NCI-H1417 (cell line): Measurements from ENCODE around the gene SH3PXD2A.

Experiments used
- DNase-seq, 3 experiments: peaks; one replicate each; lab custom pipeline; 2025; lab: John Stamatoyannopoulos, UW

The SH3PXD2A gene

DNA sequence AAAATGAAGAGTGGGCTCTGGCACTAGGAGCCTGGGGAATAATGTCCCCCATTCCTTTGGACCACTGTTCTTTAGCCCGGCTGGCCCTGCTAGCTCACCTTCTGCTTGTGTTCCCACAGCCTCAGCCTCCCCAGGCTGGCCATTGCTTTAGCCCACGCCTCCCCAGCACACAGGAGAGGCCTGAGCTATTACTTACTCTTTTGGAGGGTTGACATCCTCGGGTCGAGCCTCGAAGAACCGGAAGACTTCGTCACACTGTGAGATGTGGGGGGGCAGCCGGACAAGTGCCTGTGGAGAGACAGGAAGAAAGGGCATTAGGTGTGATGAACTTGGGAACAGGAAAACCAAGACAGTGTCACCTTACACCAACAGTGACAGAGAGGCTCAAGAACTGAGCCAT lies 131.3 kb downstream of the SH3PXD2A start:
- no peak for DNase-seq

DNA sequence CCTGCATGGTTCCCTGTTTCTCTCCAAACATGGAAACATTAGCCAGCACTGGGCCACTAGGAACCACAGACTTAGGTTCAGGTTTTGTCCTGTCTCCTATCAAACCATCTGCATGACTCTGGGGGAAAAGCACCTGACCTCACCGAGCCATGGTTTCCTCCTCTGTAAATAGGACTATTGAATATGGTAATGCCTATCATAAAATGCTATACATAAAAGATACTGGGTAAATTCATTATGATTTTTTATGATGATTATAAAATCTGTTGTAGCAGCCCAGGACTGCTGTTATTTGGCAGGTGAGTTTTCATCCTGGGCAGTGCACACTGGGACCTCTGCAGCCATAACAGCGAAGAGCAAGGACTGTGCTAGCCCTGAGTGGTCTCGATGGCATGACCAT lies 131.8 kb downstream of the SH3PXD2A start:
- no peak for DNase-seq

DNA sequence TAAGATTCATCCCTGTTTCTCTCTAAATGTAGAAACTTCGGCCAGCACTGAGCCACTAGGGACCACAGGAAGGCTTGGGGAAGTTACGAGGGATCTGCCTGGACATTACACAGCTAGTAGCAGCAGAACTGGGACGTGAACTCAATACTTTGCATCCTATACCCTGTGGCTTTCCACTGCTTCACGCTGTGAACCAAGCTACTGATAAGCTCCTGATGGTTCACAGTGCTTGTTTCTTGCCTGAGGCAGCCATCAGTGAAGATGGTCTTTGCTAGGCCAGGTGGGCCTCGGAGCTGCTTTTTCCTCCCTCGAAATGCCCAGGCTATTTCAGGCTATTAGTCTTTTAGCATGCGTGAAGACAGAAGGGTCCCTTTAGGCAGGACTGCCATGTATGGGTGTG lies 132.7 kb downstream of the SH3PXD2A start:
- no peak for DNase-seq

DNA sequence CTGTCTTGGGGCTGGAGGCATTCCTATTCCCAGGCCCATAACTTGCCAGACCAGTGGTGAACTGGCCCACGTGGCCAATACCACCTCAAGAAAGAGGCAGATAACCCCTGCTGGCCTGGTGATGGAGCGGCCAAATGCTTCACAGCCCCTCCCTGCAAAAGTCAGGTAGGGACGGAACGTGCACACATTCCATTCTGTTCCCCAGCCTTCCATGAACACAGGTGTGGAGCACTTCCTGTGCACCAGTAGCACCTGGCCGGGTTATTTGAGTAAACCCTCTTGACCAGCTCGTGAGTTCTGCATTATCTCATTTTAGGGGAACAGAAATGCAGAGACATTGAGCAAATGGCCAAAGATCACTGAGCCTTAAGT lies 134.4 kb downstream of the SH3PXD2A start:
- DNase-seq = no peak

DNA sequence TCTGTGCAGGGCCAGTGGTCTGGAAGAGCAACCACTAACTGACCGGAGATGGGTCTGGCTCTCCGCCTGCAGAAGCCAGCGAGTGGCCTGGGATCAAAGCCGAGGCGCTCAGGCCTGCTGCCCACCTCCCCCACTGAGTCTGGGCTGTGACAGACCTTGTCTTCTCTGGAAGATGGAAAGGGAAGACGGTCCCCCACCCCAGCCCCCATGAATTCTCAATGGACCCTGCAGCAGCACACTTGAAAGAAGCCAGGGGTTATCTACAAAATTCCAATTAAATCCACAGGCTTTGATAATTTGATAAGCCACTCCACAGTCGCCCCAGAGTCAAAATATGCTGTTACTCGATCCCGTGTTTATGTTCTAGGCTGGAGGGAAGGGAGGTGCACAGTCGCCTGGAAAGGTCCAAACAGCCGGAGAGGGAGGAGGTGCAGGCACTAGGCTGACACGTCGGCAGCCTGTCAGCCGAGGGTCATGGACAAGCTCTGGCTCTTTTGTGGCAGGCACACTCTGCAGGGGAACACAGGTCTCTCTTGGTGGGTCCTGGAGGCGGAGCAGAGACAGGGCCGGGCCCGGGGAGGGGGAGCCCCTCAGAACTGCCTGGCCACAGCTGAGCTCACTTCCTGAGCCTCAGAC lies 134.9 kb downstream of the SH3PXD2A start:
- DNase-seq = no peak

DNA sequence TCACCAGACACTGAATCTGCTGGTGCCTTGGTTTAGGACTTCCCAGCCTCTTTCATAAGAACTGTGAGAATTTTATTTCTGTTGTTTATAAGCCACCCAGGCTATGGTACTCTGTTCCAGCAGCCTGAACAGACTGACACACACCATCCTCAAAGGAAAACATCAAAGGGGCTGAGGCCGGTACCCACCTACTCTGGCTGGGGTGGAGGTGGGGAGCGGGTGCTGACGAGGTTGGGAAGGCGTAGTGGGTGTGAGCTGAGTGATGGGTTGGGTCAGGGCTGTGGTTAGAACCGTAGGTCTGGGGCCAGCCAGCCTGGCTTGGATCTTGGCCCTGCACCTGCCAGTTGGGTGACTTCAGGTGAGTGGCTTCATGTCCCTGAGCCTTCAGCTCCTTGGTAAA lies 136.3 kb downstream of the SH3PXD2A start:
- DNase-seq = no peak

DNA sequence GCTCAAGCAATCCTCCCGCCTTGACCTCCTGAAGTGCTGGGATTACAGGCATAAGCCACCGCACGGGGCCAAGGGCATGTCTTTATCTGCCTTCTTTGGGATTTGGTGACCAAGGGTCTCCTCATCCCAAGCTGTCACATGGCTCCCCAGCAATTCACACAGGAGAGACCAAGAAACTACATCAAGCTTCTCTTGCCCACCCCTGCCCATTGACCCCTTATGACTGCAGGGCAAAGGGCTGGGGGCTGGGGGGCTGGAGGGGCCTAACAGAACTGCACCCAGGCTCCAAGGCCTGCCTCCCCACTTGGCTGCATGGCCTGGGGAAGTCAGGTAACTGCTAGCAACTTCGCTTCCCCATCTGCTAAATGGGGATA lies 137.1 kb downstream of the SH3PXD2A start:
- no peak for DNase-seq

DNA sequence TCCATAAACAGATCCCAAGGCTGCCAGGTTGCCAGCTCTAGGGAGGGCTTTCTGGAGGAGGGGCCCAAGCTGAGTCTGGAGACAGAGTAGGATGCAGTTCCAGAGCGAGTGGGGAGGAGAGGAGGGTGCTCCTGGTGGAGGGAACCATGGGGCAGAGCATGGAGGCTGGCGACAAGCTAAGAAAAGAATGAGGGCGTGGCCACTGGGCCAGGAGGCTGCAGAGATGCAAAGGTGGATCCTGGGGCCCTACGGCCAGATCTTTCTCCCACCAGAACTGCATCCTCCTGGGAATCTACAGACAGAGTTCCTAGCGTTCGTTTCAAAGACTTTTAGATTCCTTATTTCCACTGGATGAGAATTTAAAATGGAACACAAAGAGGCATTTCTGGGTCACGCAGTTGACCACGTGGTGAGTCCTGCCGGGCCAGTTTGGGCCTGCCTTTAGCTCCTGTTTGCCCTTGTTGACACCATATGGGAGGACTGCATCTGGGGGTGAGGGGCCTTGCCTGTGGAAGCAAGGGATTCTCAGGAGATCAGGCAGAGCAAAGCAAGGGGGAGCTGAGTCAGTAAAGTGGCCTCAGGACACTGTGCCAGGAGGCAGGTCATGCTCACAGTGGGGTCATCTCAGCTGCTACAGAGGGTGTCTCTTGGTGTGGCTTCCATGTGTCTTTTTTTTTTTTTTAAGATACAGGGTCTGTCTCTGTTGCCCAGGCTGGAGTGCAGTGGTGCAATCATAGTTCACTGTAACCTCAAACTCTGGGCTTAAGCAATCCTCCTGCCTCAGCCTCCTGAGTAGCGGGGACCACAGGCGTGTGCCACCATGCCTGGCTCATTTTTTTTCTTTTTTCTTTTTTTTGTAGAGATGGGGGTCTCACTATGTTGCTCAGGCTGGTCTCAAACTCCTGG lies 137.8 kb downstream of the SH3PXD2A start:
- DNase-seq = peak in 1 of 3 experiments; percentile 3

DNA sequence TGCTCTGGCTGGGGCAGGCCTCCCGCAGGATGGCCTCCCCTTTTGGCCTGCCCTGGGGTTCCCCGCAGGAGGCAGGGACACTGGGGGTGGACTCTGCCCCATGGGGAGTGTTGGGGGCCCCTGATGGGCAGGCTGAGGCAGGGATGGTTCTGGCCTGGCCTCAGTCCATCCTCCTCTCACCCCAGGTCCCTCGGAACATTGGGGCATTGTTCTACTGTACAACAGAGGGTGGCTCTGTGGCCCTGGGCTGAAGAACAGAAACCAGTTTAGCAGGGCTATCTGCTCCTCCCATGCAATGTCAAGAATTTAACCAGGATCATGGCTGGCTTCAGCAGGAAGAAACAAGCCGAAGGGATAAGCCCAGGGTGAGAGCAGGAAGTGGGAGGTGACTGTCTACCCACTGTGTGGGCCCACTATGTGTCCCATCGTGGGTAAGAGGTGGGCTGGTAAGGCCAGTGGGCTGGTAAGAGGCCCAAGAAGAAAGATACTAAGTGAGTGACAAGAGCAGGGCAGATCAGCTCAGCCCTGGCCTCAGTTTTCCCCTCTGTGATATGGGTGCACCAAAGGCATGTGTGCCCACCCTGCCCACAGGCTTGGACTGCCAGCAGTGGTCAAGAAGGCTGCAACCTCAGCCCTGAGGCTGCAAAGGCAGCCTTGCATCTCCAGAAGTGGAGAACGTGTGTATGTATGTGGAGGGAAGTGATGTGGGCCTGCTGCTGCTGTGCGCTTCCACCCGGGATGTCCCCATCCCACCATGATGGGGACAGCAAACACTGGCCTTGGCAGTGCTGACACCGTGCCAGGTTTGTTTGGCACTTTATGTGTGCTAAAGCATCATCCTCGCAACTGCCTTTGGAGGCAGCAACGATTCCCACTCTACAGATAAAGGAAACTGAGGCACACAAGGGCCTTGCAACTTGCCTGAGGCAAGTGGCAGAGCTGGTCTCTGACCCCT lies 138.9 kb downstream of the SH3PXD2A start:
- DNase-seq = no peak

DNA sequence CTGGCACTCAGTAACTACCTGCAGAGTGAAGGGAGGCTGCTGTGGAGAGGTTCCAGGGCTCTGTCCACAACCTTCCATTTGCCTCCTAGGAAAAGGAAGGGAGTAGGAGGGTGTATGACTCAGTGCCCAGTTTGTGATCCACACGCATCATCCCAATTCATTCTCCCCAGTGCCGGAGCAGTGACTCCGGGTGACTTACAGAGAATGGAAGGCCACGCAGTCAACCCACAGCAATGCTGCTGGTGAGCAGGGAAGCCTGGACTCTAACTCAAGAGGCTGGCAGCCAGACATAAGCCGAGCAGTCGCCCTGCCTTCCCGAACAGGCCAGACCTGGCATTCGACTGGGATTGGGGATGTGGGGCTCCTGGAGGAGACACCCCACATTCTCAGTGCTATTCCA lies 139.9 kb downstream of the SH3PXD2A start:
- no peak for DNase-seq

DNA sequence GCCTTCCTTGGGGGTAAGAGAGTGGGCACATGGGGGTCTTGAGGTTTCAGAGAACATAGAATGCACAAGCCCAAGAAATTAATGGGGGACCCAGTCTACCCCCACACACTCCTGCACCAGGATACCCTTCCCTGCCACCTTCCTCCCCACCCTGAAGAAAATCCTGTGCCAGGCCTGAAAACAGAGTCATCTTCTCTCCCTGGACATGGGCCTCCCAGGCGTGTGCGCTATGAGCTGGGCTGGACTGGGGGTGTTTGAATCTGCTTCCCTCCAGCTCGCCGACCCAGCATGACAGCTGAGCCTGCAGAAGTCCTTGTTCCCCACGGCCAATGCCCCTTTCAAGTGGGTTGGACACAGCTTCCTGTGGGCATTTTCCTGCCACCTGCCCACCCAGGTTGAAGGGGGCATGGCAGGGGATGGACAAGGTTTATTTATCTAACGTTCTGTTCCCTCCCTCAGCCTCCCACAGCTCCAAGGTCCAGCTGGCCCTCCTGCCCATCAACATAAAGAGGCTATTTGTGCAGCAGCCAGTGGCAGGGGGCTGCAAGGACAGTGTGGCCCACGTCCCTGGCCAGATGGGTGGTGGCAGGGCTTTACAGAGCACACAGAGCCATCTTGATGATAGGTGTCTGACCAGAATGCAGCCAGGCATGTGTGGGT lies 141.0 kb downstream of the SH3PXD2A start:
- peak in 1 of 3 experiments; percentile 5 for DNase-seq

DNA sequence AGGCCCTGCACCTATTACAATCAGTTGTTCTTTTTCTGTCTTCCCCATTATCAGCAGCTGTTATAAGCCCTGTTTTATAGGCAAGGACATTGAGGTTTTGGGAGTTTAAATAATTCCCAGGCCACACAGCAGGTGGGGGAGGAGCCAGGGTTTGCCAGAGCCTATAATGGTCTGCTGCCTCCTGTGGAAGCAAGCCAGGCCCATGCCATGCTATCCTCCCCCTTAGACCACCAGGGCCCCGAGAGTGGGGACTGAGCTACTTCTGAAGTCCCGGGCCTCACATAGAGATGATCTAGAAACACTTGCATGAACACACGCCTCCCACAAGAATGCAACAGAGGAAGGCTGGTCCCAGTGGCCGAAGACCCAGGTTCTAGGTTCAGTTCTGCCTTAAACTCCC lies 141.7 kb downstream of the SH3PXD2A start:
- no peak for DNase-seq

DNA sequence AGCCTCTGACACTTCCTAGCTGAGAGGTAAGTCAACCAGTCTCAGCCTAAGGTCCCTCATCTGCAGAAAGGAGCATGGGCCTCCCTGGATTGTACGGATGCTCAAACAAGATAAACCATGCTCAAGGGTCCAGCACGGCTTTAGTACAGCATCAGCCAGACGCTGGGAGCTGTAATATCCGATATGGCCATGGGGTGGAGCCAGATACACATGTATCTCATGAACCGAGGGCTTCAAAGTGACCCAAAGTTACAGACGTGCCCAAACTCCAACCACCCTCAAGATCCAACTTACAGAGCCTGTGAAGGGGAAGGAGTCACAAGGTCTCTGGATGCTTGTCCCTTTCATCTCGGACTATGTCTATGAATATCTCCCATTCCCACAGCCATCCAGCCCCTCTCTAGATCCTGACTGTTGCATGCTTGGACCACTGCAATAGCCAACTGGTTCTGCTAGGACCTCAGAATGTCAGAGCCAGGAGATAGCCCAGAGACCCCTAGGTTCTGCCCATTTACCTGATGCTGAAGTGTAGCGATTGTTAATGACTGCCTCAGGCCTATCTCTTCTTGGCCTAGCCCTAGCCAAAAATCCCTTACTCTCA lies 142.4 kb downstream of the SH3PXD2A start:
- DNase-seq = peak; percentile 38 to 75 (median 40)

DNA sequence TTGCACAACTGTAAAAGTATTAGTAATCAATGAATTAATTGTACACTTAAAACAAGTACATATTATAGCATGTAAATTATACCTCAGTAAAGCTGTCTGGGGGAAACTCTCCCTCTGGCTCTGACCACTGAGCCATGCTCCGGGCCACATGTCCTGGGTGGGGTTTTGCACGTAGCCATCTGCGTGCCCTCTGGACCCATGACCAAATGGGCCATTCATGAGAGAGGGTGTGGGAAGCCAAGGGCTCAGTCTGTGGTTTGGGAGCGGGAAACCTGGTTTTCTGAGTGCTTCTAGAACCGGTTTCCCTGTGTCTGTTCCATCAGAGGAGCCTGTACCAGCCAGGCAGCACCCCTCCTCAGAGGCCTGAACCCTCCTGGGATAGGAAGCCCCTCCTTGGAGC lies 143.2 kb downstream of the SH3PXD2A start:
- DNase-seq = no peak

DNA sequence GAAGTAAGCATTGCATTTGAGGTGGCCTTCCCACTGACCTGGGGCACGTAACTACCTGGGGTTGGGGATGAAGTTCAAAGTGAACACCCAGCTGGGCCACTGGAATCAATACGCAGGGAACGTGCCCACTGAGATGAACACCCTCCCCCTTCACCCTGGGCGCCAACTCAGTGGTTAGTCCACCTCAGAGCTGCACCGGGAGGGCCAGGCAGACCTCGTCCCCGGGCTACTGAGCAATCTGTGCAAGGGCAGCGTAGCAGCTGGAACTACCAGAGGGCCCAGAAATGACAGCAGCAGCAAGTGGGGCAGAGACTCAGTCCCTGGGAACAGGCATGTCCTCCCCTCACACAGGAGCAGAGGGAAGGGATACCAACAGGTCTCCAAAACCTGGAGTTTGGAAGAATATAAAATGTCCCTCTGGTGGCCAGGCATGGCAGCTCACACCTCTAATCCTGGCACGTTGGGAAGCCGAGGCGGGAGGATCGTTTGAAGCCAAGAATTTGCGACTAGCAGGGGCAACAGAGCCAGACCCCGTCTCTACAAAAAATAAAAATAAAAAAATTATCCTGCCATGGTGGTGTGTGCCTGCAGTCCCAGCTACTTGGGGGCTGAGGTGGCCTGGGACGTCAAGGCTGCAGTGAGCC lies 143.9 kb downstream of the SH3PXD2A start:
- no peak for DNase-seq

DNA sequence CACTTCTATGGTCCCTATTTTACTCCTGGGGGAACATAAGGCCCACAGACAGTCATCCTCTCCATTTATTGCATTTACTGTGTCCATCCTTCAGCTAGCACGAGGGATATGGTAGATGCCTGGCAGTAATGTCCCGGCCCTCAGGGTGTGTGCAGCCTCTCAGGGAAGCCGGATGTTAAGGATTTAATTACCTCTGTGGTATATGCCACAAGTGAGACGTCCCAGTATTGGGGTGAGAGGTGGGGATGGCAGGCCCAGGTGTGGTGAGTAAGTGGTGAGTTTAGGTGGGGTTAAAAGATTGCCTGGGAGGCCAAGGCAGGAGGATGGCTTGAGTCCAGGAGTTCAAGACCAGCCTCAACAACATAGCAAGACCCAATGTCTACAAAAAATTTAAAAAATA lies 144.9 kb downstream of the SH3PXD2A start:
- no peak for DNase-seq

DNA sequence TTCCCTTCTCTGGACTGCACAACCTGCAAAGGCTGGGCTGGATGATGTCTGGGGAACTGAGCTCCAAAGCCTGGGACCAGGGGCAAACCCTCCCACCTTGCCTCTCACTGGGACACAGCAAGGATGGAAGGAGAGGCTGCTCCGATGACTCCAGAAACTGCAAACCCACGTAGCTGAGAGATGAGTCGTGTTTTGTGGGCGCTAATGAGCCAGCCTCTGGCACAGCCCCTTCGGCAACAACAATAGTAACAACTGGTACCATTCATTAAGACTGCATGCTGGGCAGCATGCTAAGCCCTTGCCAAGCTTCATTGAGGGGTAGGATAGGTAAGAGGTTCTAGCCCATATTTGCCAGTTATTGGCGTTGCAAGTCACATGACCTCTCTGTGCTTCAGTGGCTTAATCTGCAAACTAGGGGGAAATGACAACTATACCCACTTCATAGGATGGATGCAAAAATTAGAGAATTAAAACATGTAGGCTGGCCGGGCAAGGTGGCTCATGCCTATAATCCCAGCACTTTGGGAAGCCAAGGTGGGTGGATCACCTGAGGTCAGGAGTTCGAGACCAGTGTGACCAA lies 145.9 kb downstream of the SH3PXD2A start:
- no peak for DNase-seq

DNA sequence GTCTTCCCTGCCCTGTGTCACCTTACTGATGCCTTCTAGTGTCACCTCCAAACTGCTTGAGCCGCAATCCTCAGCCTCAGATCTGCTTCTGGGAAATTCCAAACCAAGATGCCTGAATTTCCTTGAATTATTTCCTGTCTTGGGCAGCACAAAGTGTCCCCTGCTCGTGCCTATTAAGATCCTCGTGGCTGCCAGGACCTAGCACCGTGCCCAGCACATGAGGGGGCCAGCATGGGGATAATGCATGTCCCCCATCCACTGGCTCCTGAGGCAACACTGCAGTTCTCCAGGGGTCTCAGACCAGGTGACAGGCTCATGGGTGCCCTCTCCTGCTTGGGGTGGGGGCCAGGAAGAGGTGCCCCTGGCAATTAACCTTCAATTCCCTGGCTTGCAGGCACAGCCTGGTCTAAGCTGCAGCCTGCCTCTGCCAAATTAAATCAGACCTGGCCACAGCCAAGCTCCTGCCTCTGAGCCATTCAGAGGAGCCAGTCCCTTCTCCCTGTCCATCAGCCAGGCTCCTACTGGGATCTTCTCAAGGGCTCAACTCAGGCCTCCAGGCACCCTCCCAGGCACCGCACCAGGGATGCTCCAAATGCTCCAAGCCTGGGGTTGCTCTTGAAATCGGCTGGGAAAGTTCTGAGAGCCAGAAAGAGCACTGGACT lies 146.6 kb downstream of the SH3PXD2A start:
- DNase-seq = no peak

DNA sequence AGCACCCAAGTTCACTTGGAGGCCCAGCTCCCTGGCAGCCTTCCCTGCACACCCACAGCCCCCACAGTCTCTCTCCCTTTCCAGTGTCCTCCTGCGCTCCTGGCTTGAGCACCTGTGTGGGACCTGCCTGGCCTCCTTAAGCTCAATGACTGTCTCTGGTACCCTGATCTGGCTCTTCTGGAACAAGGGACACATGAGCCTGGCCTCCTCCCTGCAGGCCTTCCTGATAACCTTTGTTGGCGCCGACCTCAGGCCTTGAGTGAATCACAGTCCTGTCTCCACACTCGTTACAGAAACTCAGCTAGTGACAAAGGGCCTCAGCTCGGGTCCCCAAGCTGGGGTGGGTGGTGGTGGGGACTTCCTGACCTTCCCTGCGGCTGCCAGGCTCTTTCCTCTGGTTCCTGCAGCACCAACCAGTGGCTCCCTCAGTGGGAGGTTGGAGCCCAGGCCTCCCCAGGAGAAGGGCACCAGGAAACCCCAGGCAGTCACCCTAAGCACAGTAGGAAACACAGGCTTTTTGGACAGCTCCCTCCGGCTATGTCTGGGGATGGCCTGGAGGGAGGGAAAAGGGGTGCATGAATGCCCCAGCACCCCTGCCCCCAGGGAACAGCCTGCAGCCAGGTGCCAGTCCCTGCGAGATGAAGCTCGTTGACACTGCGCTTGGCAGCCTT lies 147.3 kb downstream of the SH3PXD2A start:
- no peak for DNase-seq
